ENCODE data around the gene POLD4. TPM values are rescaled to one million over a fixed set of nuclear protein-coding genes. Genes with fewer than 3 reads are reported as not detected.

The POLD4 gene
- total RNA-seq, 1 experiment from 2014 or later = 19.5 TPM

GRCh38 chr11:67379061-67380058, 26.0 kb upstream of the POLD4 start:
- no peak overlapping the region for H2BK5ac ChIP-seq (ENCODE audit: insufficient read length, low read length)
- no peak overlapping the region; a peak in 1 of 5 replicates for H3K4me3 Mint-ChIP-seq
- H3K18ac ChIP-seq (ENCODE audit: insufficient read length, low read depth, low read length) = no peak overlapping the region
- no peak overlapping the region for H3T11ph ChIP-seq (ENCODE audit: low read length)
- no peak overlapping the region for H4K8ac ChIP-seq (replicated peaks; ENCODE audit: insufficient read length, low read depth, low read length)
- no peak overlapping the region for H3K4ac ChIP-seq (ENCODE audit: low read depth, low read length)
- no peak overlapping the region for H3K27ac ChIP-seq (ENCODE audit: insufficient read length, low read depth, low read length)
- no peak overlapping the region for H2BK120ac ChIP-seq (ENCODE audit: low read depth, low read length, poor library complexity, severe bottlenecking)
- peaks cover 35 to 43% of the 10 kb centered on the region in 2 experiments for H3K4me1 Mint-ChIP-seq
- no peak overlapping the region for H3K9ac ChIP-seq (ENCODE audit: extremely low read depth, insufficient read length, low read length)
- no peaks in the 10 kb centered on the region for H3K79me2 ChIP-seq (ENCODE audit: insufficient read depth, low read length)
- H2AFZ ChIP-seq (ENCODE audit: low read length) = no peak overlapping the region
- no peak overlapping the region for H2BK15ac ChIP-seq (ENCODE audit: low read depth, low read length)
- H3K27ac Mint-ChIP-seq = no peak overlapping the region
- TF ChIP-seq CTCF (conservative IDR thresholded peaks at IDR 0.05) = no peak
- H4K5ac ChIP-seq (ENCODE audit: insufficient read length, low read depth, low read length) = no peak overlapping the region
- peaks cover 65% of the 10 kb centered on the region for H3K27me3 Mint-ChIP-seq (ENCODE audit: low read depth)
- H3K79me1 ChIP-seq (ENCODE audit: insufficient read depth, low read depth, low read length, poor library complexity, severe bottlenecking) = no peaks in the 10 kb centered on the region
- peaks cover 11% of the 10 kb centered on the region for H3K23me2 ChIP-seq (ENCODE audit: insufficient read length, low read depth, low read length, poor library complexity, severe bottlenecking)
- no peak overlapping the region for H2BK12ac ChIP-seq (ENCODE audit: insufficient read length, low read depth, low read length)
- H3K23ac ChIP-seq (ENCODE audit: insufficient read length, low read depth, low read length) = no peak overlapping the region
- DNase-seq = no peak
- no peak overlapping the region for H3K4me2 ChIP-seq (ENCODE audit: insufficient read depth, insufficient read length, low read length)
- H2AK5ac ChIP-seq (ENCODE audit: insufficient read length, low read length) = no peak overlapping the region
- H3K56ac ChIP-seq (ENCODE audit: insufficient read length, low read depth, low read length) = no peak overlapping the region
- no peaks in the 10 kb centered on the region; a peak in 1 of 5 replicates for H3K9me3 Mint-ChIP-seq
- no CpG with 5 or more reads among the region's 23 CpGs for WGBS (ENCODE audit: extremely low coverage, insufficient read length, low lambda C conversion rate)
- H3K14ac ChIP-seq (ENCODE audit: insufficient read depth, low read length) = no peak overlapping the region; the same call in 1 of the 2 replicates
- no peaks in the 10 kb centered on the region for H3K9me3 ChIP-seq (ENCODE audit: control insufficient read depth, low read depth, low read length)
- H3K4me1 ChIP-seq (ENCODE audit: insufficient read depth, low read length) = no peaks in the 10 kb centered on the region
- H2BK20ac ChIP-seq (ENCODE audit: low read depth, low read length, poor library complexity, severe bottlenecking) = no peak overlapping the region
- no peaks in the 10 kb centered on the region for H4K20me1 ChIP-seq (ENCODE audit: control insufficient read depth, insufficient read depth, insufficient read length)
- H3K36me3 Mint-ChIP-seq (ENCODE audit: insufficient read depth in 1 of 3, low read depth in 3 of 3) = no peaks in the 10 kb centered on the region
- peaks cover 8% of the 10 kb centered on the region; the same call in 1 of the 2 replicates for H3K27me3 ChIP-seq (ENCODE audit: insufficient read depth, low read length)
- H4K91ac ChIP-seq (ENCODE audit: insufficient read length, low read depth, low read length) = no peak overlapping the region

Measured in H9 (cell line).